ENCODE data around the gene CACNA2D2.
"Not testable (repeated sequence)": the region's sequence is repeated elsewhere in the genome, so short reads cannot be mapped to it uniquely, and the experiment has no call there.

Gene CACNA2D2

DNA sequence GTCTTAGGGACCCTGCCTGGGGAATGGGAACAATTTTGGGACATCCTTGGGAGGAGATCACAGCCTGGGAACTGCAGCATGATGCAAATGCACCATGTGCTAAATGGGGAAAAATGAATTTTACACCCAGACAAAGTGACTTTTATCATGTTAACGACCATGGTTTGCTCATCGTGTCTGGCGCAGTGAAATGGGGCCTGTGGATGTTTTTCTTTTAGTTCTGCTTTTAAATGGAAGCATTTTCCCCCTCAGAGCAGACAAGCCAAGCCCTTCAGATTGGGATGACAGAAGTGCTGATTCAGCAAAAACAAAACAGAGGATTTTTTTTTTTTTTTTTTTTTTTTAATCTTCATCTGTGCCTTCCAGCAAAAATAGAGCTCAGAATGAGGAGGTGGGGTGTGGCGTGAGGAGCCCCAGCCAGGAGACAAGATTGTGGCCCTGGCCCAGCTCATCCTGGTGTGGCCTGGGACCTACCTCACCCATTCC, 14.3 kb upstream of the CACNA2D2 start:
- DNase-seq (ENCODE audit: low read depth): no peak
- TF ChIP-seq, protein P1, sequence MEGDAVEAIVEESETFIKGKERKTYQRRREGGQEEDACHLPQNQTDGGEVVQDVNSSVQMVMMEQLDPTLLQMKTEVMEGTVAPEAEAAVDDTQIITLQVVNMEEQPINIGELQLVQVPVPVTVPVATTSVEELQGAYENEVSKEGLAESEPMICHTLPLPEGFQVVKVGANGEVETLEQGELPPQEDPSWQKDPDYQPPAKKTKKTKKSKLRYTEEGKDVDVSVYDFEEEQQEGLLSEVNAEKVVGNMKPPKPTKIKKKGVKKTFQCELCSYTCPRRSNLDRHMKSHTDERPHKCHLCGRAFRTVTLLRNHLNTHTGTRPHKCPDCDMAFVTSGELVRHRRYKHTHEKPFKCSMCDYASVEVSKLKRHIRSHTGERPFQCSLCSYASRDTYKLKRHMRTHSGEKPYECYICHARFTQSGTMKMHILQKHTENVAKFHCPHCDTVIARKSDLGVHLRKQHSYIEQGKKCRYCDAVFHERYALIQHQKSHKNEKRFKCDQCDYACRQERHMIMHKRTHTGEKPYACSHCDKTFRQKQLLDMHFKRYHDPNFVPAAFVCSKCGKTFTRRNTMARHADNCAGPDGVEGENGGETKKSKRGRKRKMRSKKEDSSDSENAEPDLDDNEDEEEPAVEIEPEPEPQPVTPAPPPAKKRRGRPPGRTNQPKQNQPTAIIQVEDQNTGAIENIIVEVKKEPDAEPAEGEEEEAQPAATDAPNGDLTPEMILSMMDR (conservative IDR thresholded peaks at IDR 0.05; ENCODE audit: low read depth, low read length): no peak
- H3K4me3 ChIP-seq (ENCODE audit: low read length): no peak overlapping the region

DNA sequence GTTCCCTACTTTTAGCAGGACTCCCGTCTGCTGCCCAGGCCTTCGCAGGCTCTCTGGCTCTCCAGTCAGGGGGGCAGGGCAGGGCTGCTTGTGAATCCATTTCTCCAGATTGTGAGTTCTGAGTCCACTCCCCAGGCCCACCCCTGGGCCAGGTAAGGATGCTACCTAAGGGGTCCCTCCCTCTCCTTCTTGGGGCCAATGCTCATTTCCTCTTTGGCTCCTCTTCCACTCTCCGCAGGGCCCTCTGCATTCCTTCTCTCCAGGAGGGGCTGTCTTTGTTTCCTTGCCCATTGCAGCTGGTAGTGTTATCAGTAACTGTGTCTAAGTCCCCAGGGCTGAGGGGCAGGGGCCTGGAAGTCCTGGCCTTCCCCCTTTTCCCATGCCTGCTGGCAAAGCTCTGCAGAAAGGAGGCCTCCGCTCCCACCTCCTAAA, 13.0 kb upstream of the CACNA2D2 start:
- H3K4me3 ChIP-seq (ENCODE audit: low read length): no peak overlapping the region
- TF ChIP-seq, protein P1 (conservative IDR thresholded peaks at IDR 0.05; ENCODE audit: low read depth, low read length): no peak
- DNase-seq (ENCODE audit: low read depth): no peak

DNA sequence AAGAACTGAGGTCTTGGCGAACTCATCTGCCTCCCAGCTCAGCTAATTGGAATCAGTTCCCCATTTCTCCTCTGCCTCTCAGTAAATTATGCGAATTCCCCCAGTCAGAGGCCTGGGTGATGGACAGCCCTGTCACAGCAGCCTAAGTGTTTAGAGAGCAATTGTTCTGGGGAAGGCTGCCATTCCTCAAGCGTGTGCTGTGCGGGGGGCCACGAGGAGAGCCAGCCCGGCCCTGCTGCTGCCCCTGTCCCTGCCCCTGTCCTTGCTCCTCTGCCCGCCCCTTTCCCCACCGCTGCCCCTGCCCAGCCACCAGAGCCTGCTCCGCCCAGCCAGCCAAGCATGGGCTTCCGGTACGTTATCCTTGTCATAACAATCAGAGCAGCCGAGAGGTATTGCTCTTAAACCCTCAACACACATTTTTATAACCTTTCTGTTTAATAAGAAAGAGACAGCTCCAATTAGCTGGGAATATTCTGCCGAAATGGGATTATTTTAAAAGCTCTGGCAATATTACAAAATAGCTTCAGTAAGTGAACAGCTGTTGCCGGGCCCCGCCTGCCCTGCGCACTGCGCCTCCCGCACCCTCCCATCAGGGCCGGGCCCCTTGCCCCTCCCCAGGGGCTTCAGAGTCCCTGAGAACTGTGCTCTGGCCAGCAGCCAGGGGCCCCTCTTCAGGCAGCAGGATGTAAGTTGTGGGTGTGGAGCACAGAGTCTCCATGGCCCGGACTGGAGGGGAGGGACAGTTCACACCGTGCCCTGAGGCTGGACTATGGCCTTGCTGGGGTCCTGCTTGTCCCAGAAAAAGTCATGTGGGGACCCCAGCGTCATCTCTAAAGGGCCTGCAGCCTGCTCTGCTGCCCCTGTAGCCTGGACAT, 12.4 kb upstream of the CACNA2D2 start:
- no peak overlapping the region for H3K4me3 ChIP-seq (ENCODE audit: low read length)
- DNase-seq (ENCODE audit: low read depth): no peak
- TF ChIP-seq, protein P1 (conservative IDR thresholded peaks at IDR 0.05; ENCODE audit: low read depth, low read length): no peak

DNA sequence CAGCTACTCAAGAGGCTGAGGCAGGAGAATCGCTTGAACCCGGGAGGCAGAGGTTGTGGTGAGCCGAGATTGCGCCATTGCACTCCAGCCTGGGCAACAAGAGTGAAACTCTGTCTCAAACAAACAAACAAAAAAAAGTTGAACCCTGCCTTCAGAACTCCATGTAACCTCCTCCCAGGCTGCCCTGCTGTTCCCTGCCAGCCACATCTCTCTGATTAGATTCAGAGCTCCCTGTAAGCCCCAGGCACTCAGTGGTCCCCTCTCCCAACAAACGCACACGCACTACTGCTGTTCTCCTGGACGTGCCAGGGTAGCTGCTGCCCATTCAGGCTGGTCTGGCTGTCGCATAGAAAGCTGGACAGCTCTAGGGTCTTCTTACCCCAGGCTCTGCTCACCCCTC, 9.5 kb upstream of the CACNA2D2 start:
- H3K4me3 ChIP-seq (ENCODE audit: low read length); DNase-seq (ENCODE audit: low read depth): not testable (repeated sequence)

DNA sequence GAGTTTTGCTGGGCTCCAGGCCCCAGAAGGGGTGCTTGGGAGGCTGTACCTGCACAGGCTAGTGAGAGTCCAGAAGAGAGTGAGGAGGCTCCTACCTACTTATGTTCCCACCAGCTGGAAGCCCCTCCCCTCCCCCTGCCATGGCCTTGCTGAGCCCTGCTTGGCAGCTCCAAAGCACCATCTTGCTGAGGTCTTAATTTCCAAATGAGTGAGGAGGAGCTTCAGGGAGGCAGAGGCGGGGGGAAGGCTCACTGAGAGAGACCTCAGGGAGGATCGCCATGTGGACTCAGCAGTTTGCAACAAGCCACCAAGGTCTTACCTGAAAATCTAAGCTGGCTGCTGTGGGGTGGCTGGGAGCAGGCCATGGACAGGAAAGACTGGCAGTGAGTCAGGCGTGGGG, 8.7 kb upstream of the CACNA2D2 start:
- no peak overlapping the region for H3K4me3 ChIP-seq (ENCODE audit: low read length)
- DNase-seq (ENCODE audit: low read depth): no peak
- TF ChIP-seq, protein P1 (conservative IDR thresholded peaks at IDR 0.05; ENCODE audit: low read depth, low read length): no peak

DNA sequence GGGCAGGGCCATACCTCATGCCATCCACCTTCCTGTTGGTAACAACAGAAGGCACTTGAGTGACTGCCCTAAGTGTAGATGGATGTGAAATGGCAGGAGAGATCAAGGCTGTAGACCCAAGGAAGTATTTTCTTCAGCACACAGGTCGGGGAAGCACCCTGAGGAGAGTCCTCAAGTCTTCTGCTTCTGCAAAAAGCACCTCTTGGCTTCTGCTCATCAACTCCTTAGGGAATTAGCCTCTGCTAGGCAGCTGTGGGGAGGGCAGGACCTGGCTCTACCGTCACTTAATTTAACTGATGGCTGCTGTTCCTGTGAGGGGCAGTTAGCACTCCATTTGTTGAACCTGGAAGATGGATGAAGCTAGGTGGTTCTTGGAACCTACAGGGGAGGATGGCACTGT, 6.9 kb upstream of the CACNA2D2 start:
- H3K4me3 ChIP-seq (ENCODE audit: low read length): no peak overlapping the region
- no peak for DNase-seq (ENCODE audit: low read depth)
- TF ChIP-seq, protein P1 (conservative IDR thresholded peaks at IDR 0.05; ENCODE audit: low read depth, low read length): no peak

DNA sequence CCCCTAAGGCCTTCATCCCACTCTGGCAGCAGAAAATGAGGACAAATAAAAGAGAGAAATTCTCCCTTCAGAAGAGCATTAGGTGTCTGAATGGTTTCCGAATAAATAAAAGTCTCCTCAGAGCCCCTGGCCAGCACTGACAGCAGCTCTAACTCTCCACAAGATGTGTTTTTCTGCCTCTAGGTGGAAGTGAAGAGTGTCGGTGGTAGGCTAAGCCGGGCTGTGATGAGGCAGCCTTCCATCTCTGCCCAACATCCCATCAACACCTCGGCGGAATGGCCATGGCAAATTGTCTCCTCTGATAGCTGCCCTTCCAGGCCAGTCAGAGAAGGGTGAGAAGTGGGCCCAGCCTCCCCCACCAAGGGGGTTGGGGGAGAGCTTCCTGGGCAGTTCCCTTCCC, 6.3 kb upstream of the CACNA2D2 start:
- TF ChIP-seq, protein P1 (conservative IDR thresholded peaks at IDR 0.05; ENCODE audit: low read depth, low read length): no peak
- no peak for DNase-seq (ENCODE audit: low read depth)
- no peak overlapping the region for H3K4me3 ChIP-seq (ENCODE audit: low read length)

All from retinal pigment epithelial cell (primary cell).